ENCODE results near the gene TM9SF3.

DNA sequence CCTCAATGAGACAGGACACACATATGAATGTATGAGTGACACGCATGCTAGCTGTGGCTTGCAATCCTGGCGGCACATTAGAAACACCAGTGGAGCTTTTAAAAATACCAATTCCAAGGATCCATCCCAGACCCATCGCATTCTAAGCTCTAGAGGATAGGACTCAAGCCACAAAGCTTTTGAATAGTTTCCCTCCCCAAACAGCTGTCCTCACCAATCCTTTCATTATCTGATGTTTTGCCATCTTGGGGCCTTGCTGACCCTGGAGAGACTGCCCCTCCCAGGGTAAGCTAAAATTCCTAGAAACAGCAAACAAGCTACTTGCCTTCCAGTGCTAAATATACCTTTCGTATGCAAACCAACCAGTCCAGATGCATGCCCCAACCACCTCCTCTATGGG is 8.9 kb upstream of the TM9SF3 start:
- TF ChIP-seq, protein P1, sequence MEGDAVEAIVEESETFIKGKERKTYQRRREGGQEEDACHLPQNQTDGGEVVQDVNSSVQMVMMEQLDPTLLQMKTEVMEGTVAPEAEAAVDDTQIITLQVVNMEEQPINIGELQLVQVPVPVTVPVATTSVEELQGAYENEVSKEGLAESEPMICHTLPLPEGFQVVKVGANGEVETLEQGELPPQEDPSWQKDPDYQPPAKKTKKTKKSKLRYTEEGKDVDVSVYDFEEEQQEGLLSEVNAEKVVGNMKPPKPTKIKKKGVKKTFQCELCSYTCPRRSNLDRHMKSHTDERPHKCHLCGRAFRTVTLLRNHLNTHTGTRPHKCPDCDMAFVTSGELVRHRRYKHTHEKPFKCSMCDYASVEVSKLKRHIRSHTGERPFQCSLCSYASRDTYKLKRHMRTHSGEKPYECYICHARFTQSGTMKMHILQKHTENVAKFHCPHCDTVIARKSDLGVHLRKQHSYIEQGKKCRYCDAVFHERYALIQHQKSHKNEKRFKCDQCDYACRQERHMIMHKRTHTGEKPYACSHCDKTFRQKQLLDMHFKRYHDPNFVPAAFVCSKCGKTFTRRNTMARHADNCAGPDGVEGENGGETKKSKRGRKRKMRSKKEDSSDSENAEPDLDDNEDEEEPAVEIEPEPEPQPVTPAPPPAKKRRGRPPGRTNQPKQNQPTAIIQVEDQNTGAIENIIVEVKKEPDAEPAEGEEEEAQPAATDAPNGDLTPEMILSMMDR (IDR thresholded peaks at IDR 0.05) = no peak
- TF ChIP-seq EZH2 (IDR thresholded peaks at IDR 0.05; ENCODE audit: borderline replicate concordance, insufficient read depth, low read depth, low read length, poor library complexity, severe bottlenecking) = no peak
